PC-3 (cell line): ENCODE data around the gene REEP3. TPM values are rescaled to one million over a fixed set of nuclear protein-coding genes. Genes with fewer than 3 reads are reported as not detected.
A peak's percentile ranks its signal among the peaks of the same experiment; 100 is the strongest.

Experiments
- ATAC-seq: fragments of 200-7000 bp; cut with Tn5 transposase; 2 replicates; pipeline ENCODE4 v1.9.1; 2020; ENCODE audit warnings: mild to moderate bottlenecking, moderate library complexity
- BruUV-seq: library from RNA; stranded (reverse); fragments of 400-500 nt; replicated peaks from 2 replicates; lab custom pipeline; 2021; lab: Mats Ljungman, UMichigan
- CTCF ChIA-PET: fragments of 300-600 bp; sonication (Branson Sonifier 250); formaldehyde crosslinking; loops from one replicate; lab custom pipeline; 2022; ENCODE audit warnings: antibody characterized with exemption; lab: Charles Lee
- POLR2A ChIA-PET: fragments of 300-600 bp; sonication (Branson Sonifier 250); formaldehyde crosslinking; loops from one replicate; lab custom pipeline; 2022; ENCODE audit warnings: antibody characterized with exemption; ENCODE audit not compliant: unreplicated experiment; lab: Charles Lee
- DNase-seq: peaks from one replicate; pipeline ENCODE4 v3.0.0-alpha.2; 2015
- H2AFZ ChIP-seq: fragments of 300-600 bp; sonication (generic); 2 replicates; pipeline ENCODE4 v1.6.0; 2016; ENCODE audit warnings: antibody characterized with exemption, low read length
- H3F3A ChIP-seq: fragments of 300-600 bp; sonication (generic); one replicate; pipeline ENCODE4 v1.6.0; 2017; ENCODE audit warnings: antibody characterized with exemption, low read length, control low read depth, mild to moderate bottlenecking; ENCODE audit not compliant: unreplicated experiment
- H3K27ac ChIP-seq: fragments of 300-600 bp; sonication (generic); 2 replicates; pipeline ENCODE4 v1.5.1; 2016; ENCODE audit warnings: mild to moderate bottlenecking, low read length
- H3K27me3 ChIP-seq: fragments of 300-600 bp; sonication (generic); 2 replicates; pipeline ENCODE4 v1.6.1; 2016; ENCODE audit warnings: low read length, mixed read lengths
- H3K36me3 ChIP-seq: fragments of 300-600 bp; sonication (generic); 2 replicates; pipeline ENCODE4 v1.6.1; 2016; ENCODE audit warnings: low read depth, mixed run types, low read length, mixed read lengths
- H3K4me1 ChIP-seq: fragments of 300-600 bp; sonication (generic); 2 replicates; pipeline ENCODE4 v1.5.1; 2016; ENCODE audit warnings: low read length; ENCODE audit not compliant: insufficient read depth
- H3K4me2 ChIP-seq: fragments of 300-600 bp; sonication (generic); 2 replicates; pipeline ENCODE4 v1.6.0; 2016; ENCODE audit warnings: low read length
- H3K4me3 ChIP-seq: fragments of 300-600 bp; sonication (generic); 2 replicates; pipeline ENCODE4 v1.5.1; 2016; ENCODE audit warnings: mild to moderate bottlenecking, low read length, mixed read lengths
- H3K79me2 ChIP-seq: fragments of 300-600 bp; sonication (generic); 2 replicates; pipeline ENCODE4 v1.6.1; 2017; ENCODE audit warnings: low read length, mixed read lengths
- H3K9ac ChIP-seq: fragments of 300-600 bp; sonication (generic); 2 replicates; pipeline ENCODE4 v1.6.0; 2016; ENCODE audit warnings: mild to moderate bottlenecking, low read length
- H3K9me2 ChIP-seq: fragments of 300-600 bp; sonication (generic); replicated peaks from 2 replicates; pipeline ENCODE4 v1.6.1; 2016; ENCODE audit warnings: mixed run types, low read length, mixed read lengths
- H3K9me3 ChIP-seq: fragments of 300-600 bp; sonication (generic); 2 replicates; pipeline ENCODE4 v1.6.1; 2016; ENCODE audit warnings: low read length, mixed read lengths
- H4K20me1 ChIP-seq: fragments of 300-600 bp; sonication (generic); 2 replicates; pipeline ENCODE4 v1.6.1; 2016; ENCODE audit warnings: low read length, mixed read lengths
- CTCF ChIP-seq: fragments of 300-600 bp; sonication (generic); conservative IDR thresholded peaks from 2 replicates; pipeline ENCODE4 v1.5.1; 2017; ENCODE audit warnings: antibody characterized with exemption, low read depth, mild to moderate bottlenecking, low read length
- EZH2 ChIP-seq: fragments of 300-600 bp; sonication (generic); IDR thresholded peaks from one replicate; pipeline ENCODE4 v1.6.1; 2017; ENCODE audit warnings: antibody characterized with exemption, mild to moderate bottlenecking, low read length; ENCODE audit not compliant: unreplicated experiment
- EZH2phosphoT487 ChIP-seq: fragments of 300-600 bp; sonication (generic); IDR thresholded peaks from 2 replicates; pipeline ENCODE4 v1.6.1; 2018; ENCODE audit warnings: mild to moderate bottlenecking, antibody characterized with exemption, low read length, borderline replicate concordance
- intact Hi-C: fragments of 100-400 bp; cut with micrococcal nuclease; formaldehyde crosslinking; loops from 2 replicates; pipeline ENCODE4 v1.9.0; 2023
- total RNA-seq: library from RNA; depleted of rRNA; stranded (reverse); fragments of >200 nt; gene quantifications from 2 replicates; pipeline ENCODE4 v1.2.3, GENCODE V29; 2014

REEP3 gene
- total RNA-seq, 1 experiment from 2014 or later, result 75.2 TPM

GRCh38 chr10:63618552-63618951, 97.4 kb downstream of the REEP3 start:
- CTCF ChIA-PET, result no interaction called here
- Histone ChIP-seq H3K4me3 (no peak overlapping the region), H3F3A (peaks cover 8% of the 10 kb centered on the region), H3K79me2 (no peaks in the 10 kb centered on the region), H3K36me3 (peaks cover 24% of the 10 kb centered on the region), H3K27ac (no peak overlapping the region), H4K20me1 (no peaks in the 10 kb centered on the region), H3K4me2 (no peak overlapping the region), H3K9me3 (no peaks in the 10 kb centered on the region), H3K4me1 (peaks cover 17% of the 10 kb centered on the region), H3K27me3 (no peaks in the 10 kb centered on the region), H3K9ac (no peak overlapping the region), H2AFZ (no peak overlapping the region), H3K9me2 (no peaks in the 10 kb centered on the region)
- no peak for ATAC-seq
- POLR2A ChIA-PET, result no interaction called here
- no peak for DNase-seq
- TF ChIP-seq EZH2, result no peak
- no peak for TF ChIP-seq CTCF
- TF ChIP-seq EZH2phosphoT487, result no peak
- no TSS peak for BruUV-seq
- intact Hi-C loops, result no loop called here

GRCh38 chr10:63619426-63619825, 98.2 kb downstream of the REEP3 start:
- Histone ChIP-seq H3K27me3 (no peaks in the 10 kb centered on the region), H3K4me2 (no peak overlapping the region), H4K20me1 (no peaks in the 10 kb centered on the region), H3K9me3 (no peaks in the 10 kb centered on the region), H3K27ac (no peak overlapping the region), H3K36me3 (peaks cover 20% of the 10 kb centered on the region), H3K9ac (no peak overlapping the region), H3F3A (peaks cover 8% of the 10 kb centered on the region), H3K4me1 (peaks cover 17% of the 10 kb centered on the region), H3K4me3 (no peak overlapping the region), H3K79me2 (no peaks in the 10 kb centered on the region), H3K9me2 (no peaks in the 10 kb centered on the region), H2AFZ (no peak overlapping the region)
- no TSS peak for BruUV-seq
- ChIA-PET CTCF (no interaction called here), POLR2A (no interaction called here)
- intact Hi-C loops, result no loop called here
- DNase-seq, result no peak
- TF ChIP-seq EZH2phosphoT487 (no peak), EZH2 (no peak), CTCF (no peak)
- ATAC-seq, result no peak

DNA sequence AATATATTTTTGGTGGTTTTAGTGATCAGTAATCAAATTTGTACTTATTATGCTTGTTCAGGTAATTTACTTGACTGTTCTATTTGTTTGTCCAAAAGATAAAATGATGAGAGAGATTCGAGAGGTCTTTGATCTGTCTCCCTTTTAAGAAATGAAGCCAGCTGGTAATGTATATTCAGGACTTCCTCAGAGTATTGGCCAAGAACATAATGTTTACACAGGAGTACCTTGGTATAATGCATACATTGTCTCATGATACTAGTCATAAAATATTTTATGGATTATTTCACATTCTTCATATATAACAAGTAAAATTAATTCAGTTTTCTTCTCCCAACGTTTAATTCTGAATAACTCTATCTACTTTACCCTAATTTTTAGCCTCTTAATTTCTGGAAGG, 100.9 kb downstream of the REEP3 start:
- intact Hi-C loops, result no loop called here
- no peaks in the 10 kb centered on the region for H3K9me2 ChIP-seq
- H3K9ac ChIP-seq, result 0 out of 2 replicates have a peak overlapping the region, but pooled peaks have one; percentile 9
- no peak overlapping the region for H2AFZ ChIP-seq
- H3K79me2 ChIP-seq, result no peaks in the 10 kb centered on the region
- ChIA-PET POLR2A (interaction anchor here (0.6 to 1.4 kb wide), 2 partner anchors 8 to 142 kb away, joined by 3 to 4 read pairs; no protein-coding TSS in a partner anchor), CTCF (interaction anchor here (0.6 kb wide), 1 partner anchor 12 kb away, joined by 3 read pairs; no protein-coding TSS in a partner anchor)
- no peaks in the 10 kb centered on the region for H4K20me1 ChIP-seq
- H3K4me1 ChIP-seq, result peaks cover 18% of the 10 kb centered on the region
- ATAC-seq (peak; percentile 94), DNase-seq (peak; percentile 79)
- BruUV-seq, result no TSS peak
- H3K27ac ChIP-seq, result peak overlapping the region; percentile 52
- H3K4me2 ChIP-seq, result peak overlapping the region; percentile 23
- H3K4me3 ChIP-seq, result no peak overlapping the region
- H3F3A ChIP-seq, result peaks cover 8% of the 10 kb centered on the region
- no peaks in the 10 kb centered on the region for H3K27me3 ChIP-seq
- peaks cover 16% of the 10 kb centered on the region for H3K36me3 ChIP-seq
- TF ChIP-seq CTCF (no peak), EZH2phosphoT487 (no peak), EZH2 (no peak)
- no peaks in the 10 kb centered on the region for H3K9me3 ChIP-seq
